Mucosa of descending colon (tissue), 3 donors: ENCODE data around the gene FGFR2. TPM values are rescaled to one million over a fixed set of nuclear protein-coding genes. Genes with fewer than 3 reads are reported as not detected.

Experiments
- ATAC-seq: fragments of 200-7000 bp; cut with Tn5 transposase; one replicate; pipeline ENCODE4 v1.9.1; 2020; ENCODE audit warnings: mild to moderate bottlenecking, moderate library complexity
- DNase-seq, 3 donors: peaks; one replicate each; pipeline ENCODE4 v3.0.0-alpha.2; 2020
- H3K36me3 ChIP-seq: fragments of 200-600 bp; one replicate; pipeline ENCODE4 v1.8.0; 2021; ENCODE audit warnings: low read depth, mild to moderate bottlenecking
- H3K4me1 ChIP-seq: fragments of 200-600 bp; one replicate; pipeline ENCODE4 v1.8.0; 2021; ENCODE audit warnings: low read depth, mild to moderate bottlenecking
- H3K4me3 ChIP-seq: fragments of 200-600 bp; one replicate; pipeline ENCODE4 v1.8.0; 2021; ENCODE audit warnings: mild to moderate bottlenecking
- H3K9me3 ChIP-seq: fragments of 200-600 bp; one replicate; pipeline ENCODE4 v1.8.0; 2021; ENCODE audit warnings: mild to moderate bottlenecking
- intact Hi-C, 2 donors: fragments of 100-400 bp; cut with DNase I in 1 of 2; cut with micrococcal nuclease in 1 of 2; formaldehyde crosslinking; loops; one replicate each; pipeline versions ENCODE4 v1.11.0 to v1.11.1; 2022; cut with DNase I, micrococcal nuclease
- long read RNA-seq, 2 donors: library from polyadenylated mRNA; unstranded; transcript quantifications; one replicate each; pipeline ENCODE4 v2.0.0, GENCODE V29; 2019 to 2021
- total RNA-seq, 3 donors: library from RNA; stranded (reverse); fragmentation: NEBNext Ultra II Directional in 2 of 3; extraction: Animal tissue kit (Norgen Biotek cat#: 25700) in 2 of 3; gene quantifications; one replicate each; pipeline versions ENCODE4 v1.2.1 to v1.2.4, GENCODE V29; 2021 to 2023
- TF ChIP-seq, protein P1 (sequence below): fragments of 200-600 bp; IDR thresholded peaks from one replicate; pipeline ENCODE4 v1.8.0; 2022; ENCODE audit warnings: antibody characterized with exemption, mild to moderate bottlenecking
- donor health status: DM: no; HTN: no; CAD: no; lungs with moderate emphysema.
- donor health status: DM: no; HTN: no; CAD: no.
- donor health status: DM: no; HTN: yes; CAD: no.

FGFR2 gene
- total RNA-seq: 100 to 1,000 TPM in 1 of 3 donors, 10 to 100 TPM in 2; 64.3 to 138 (median 77.5) TPM
- long read RNA-seq, donor 1, full-length matches to known transcripts: 83 of 184 reads
- long read RNA-seq, donor 1, partial matches to known transcripts: 35 of 184 reads
- long read RNA-seq, donor 1, other reads (novel, unspliced or antisense): 66 of 184 reads
- long read RNA-seq, donor 2: 0 reads

DNA sequence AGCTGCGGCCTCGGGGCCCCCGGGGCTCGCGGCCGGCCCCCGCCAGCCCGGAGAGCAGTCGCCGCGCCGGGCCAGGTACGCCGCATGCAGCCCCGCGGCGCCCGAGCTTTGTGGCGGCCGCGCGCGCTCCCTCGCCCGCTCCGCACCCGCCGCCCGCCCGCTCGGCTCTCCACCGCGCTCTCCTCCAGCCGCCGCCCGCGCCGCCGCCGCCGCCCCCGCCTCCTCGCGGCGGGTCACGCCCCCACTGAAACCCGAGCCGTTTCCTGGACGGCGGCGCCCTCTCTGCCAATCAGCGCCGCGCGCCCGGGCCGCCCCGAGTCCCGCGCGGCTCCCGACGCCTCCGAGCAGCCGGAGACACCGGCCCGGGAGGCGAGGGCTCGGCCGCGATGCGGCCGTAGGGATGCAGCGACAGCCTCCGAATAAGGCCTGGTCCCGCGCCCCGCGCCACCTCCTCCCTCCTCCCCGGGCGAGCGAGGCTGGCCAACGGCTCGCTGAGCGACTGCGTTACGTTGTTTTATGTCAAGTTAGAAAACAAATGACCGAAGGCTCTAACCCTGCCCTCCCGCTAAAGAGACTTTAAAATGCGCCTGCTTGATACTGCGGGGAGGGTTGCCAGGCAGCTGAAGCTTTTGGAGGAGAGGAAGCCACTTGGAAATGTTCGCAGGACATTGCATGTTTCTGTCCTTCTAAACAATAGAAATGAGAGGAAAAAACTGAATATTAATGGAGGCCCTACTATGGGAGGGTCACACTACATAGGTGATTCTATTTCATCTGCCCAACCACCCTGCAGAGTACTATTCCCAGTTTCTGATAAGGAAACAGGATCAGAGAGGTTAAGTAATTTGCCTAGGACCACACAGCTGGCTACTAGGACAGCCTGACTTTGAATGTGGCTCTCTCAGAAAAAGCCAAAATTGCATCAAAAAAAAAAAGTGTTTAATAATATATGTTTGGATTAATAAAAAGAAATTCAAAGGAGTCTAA lies at the start of gene FGFR2:
Gene FGFR2 (minus strand): TSS at position 182 of the 987 bp plus-strand sequence. CDS start 4,627 bp downstream, outside the sequence.
- no peaks in the 10 kb centered on the region for H3K4me1 ChIP-seq
- H3K9me3 ChIP-seq: no peaks in the 10 kb centered on the region
- intact Hi-C loops: loop anchor here (10.0 kb wide), 2 partner anchors 64 to 74 kb away; no protein-coding TSS in a partner anchor
- no peaks in the 10 kb centered on the region for H3K36me3 ChIP-seq
- peak within 1 kb of the TSS; percentile 52 for H3K4me3 ChIP-seq
- TF ChIP-seq, protein P1, sequence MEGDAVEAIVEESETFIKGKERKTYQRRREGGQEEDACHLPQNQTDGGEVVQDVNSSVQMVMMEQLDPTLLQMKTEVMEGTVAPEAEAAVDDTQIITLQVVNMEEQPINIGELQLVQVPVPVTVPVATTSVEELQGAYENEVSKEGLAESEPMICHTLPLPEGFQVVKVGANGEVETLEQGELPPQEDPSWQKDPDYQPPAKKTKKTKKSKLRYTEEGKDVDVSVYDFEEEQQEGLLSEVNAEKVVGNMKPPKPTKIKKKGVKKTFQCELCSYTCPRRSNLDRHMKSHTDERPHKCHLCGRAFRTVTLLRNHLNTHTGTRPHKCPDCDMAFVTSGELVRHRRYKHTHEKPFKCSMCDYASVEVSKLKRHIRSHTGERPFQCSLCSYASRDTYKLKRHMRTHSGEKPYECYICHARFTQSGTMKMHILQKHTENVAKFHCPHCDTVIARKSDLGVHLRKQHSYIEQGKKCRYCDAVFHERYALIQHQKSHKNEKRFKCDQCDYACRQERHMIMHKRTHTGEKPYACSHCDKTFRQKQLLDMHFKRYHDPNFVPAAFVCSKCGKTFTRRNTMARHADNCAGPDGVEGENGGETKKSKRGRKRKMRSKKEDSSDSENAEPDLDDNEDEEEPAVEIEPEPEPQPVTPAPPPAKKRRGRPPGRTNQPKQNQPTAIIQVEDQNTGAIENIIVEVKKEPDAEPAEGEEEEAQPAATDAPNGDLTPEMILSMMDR: no peak
- peak; percentile 83 to 92 (median 85) for DNase-seq
- peak; percentile 96 for ATAC-seq

- DNase-seq: no peak
- H3K4me1 ChIP-seq: no peaks in the 10 kb centered on the region
- TF ChIP-seq, protein P1: no peak
Observed at GRCh38 chr10:121647401-121647800, 49.2 kb upstream of the FGFR2 start.

DNA sequence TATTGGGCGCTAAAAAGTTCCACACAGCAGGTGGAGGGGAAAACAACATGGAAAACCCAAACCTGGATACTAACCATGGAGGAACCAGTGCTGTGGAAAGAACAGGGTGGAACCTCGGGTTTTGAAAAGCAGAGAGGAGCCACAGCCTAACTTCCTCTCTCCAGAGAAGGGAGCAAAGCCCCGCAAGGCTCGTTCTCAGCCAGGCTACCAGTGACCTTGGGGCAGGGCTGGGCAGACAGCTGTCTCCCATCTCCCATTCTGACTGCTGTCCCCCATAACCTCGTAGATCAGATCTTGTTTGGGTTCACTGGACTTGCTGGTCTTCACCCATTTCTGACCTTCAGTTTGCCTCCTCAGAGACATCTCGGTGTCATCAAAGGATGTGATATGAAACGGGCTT lies 47.5 kb upstream of the FGFR2 start:
- H3K9me3 ChIP-seq: peaks cover 4% of the 10 kb centered on the region
- TF ChIP-seq, protein P1: no peak
- intact Hi-C loops: no loop called here
- no peaks in the 10 kb centered on the region for H3K36me3 ChIP-seq
- no peak for ATAC-seq
- H3K4me3 ChIP-seq: no peak overlapping the region
- no peak for DNase-seq
- no peaks in the 10 kb centered on the region for H3K4me1 ChIP-seq

More at GRCh38 chr10:121647401-121647800, 49.2 kb upstream of the FGFR2 start:
- ATAC-seq: no peak
- intact Hi-C loops: no loop called here
- H3K4me3 ChIP-seq: no peak overlapping the region
- no peaks in the 10 kb centered on the region for H3K9me3 ChIP-seq
- no peaks in the 10 kb centered on the region for H3K36me3 ChIP-seq

GRCh38 chr10:121644501-121644900 lies 46.3 kb upstream of the FGFR2 start:
- Histone ChIP-seq H3K4me1 (no peaks in the 10 kb centered on the region), H3K9me3 (peaks cover 4% of the 10 kb centered on the region), H3K4me3 (no peak overlapping the region), H3K36me3 (no peaks in the 10 kb centered on the region)
- no peak for ATAC-seq
- TF ChIP-seq, protein P1: no peak
- intact Hi-C loops: no loop called here
- no peak for DNase-seq

- ATAC-seq (no peak), DNase-seq (no peak)
- Histone ChIP-seq H3K4me1 (no peaks in the 10 kb centered on the region), H3K36me3 (no peaks in the 10 kb centered on the region), H3K4me3 (no peak overlapping the region), H3K9me3 (peaks cover 11% of the 10 kb centered on the region)
- intact Hi-C loops: no loop called here
- TF ChIP-seq, protein P1: no peak
Observed at GRCh38 chr10:121640266-121640665, 42.0 kb upstream of the FGFR2 start.
